Esophagus mucosa (tissue), 1 donor: Measurements from ENCODE around the gene CDKN1A. TPM values are rescaled to one million over a fixed set of nuclear protein-coding genes. Genes with fewer than 3 reads are reported as not detected.
"Not testable (repeated sequence)": the region's sequence is repeated elsewhere in the genome, so short reads cannot be mapped to it uniquely, and the experiment has no call there.

Source experiments
- ATAC-seq: fragments of 200-7000 bp; cut with Tn5 transposase; one replicate; pipeline ENCODE4 v1.9.1; 2020
- total RNA-seq: library from RNA; stranded (reverse); gene quantifications from one replicate; pipeline ENCODE4 v1.2.4, GENCODE V29; 2023
- donor health status: DM: yes; HTN: yes; CAD: no.

Gene CDKN1A
- 145 TPM for total RNA-seq

GRCh38 chr6:36678488-36679042 lies at the start of gene CDKN1A:
TSS of gene CDKN1A (plus strand) at chr6:36678714. CDS start at chr6:36684102, 5,388 bp downstream.
- peak; percentile 67 for ATAC-seq

- ATAC-seq = no peak
Observed at GRCh38 chr6:36629784-36630183, 48.7 kb upstream of the CDKN1A start.

- no peak for ATAC-seq
Observed at GRCh38 chr6:36631326-36632011, 47.0 kb upstream of the CDKN1A start.

- no peak for ATAC-seq
Observed at GRCh38 chr6:36633370-36633769, 45.1 kb upstream of the CDKN1A start.

GRCh38 chr6:36633915-36634314 lies 44.6 kb upstream of the CDKN1A start:
- peak; percentile 20 for ATAC-seq

GRCh38 chr6:36634317-36635108 lies 44.0 kb upstream of the CDKN1A start:
- ATAC-seq = no peak

GRCh38 chr6:36636283-36636682 lies 42.2 kb upstream of the CDKN1A start:
- no peak for ATAC-seq

- no peak for ATAC-seq
Observed at GRCh38 chr6:36636687-36637418, 41.7 kb upstream of the CDKN1A start.

- no peak for ATAC-seq
Observed at GRCh38 chr6:36638579-36638978, 39.9 kb upstream of the CDKN1A start.

GRCh38 chr6:36639171-36639808 lies 39.2 kb upstream of the CDKN1A start:
- no peak for ATAC-seq

- ATAC-seq = no peak
Observed at GRCh38 chr6:36641543-36641942, 37.0 kb upstream of the CDKN1A start.

GRCh38 chr6:36642913-36643817 lies 35.3 kb upstream of the CDKN1A start:
- peak; percentile 54 for ATAC-seq

GRCh38 chr6:36643977-36644376 lies 34.5 kb upstream of the CDKN1A start:
- peak; percentile 27 for ATAC-seq

GRCh38 chr6:36649086-36649485 lies 29.4 kb upstream of the CDKN1A start:
- no peak for ATAC-seq

GRCh38 chr6:36649701-36650484 lies 28.6 kb upstream of the CDKN1A start:
- no peak for ATAC-seq

GRCh38 chr6:36650848-36651478 lies 27.6 kb upstream of the CDKN1A start:
- peak; percentile 20 for ATAC-seq

- ATAC-seq = no peak
Observed at GRCh38 chr6:36651659-36652379, 26.7 kb upstream of the CDKN1A start.

GRCh38 chr6:36654469-36654868 lies 24.0 kb upstream of the CDKN1A start:
- ATAC-seq = not testable (repeated sequence)

- no peak for ATAC-seq
Observed at GRCh38 chr6:36655085-36655724, 23.3 kb upstream of the CDKN1A start.
